Cardiac septum (tissue), 1 donor: ENCODE results near the gene SUSD3. TPM values are rescaled to one million over a fixed set of nuclear protein-coding genes. Genes with fewer than 3 reads are reported as not detected.
"Not testable (repeated sequence)": the region's sequence is repeated elsewhere in the genome, so short reads cannot be mapped to it uniquely, and the experiment has no call there.

Experiments
- DNase-seq: peaks from one replicate; pipeline ENCODE4 v3.0.0-alpha.2; 2020; ENCODE audit warnings: low spot score
- intact Hi-C: fragments of 100-400 bp; cut with DNase I; formaldehyde crosslinking; loops from one replicate; pipeline ENCODE4 v1.14.0; 2022
- total RNA-seq: library from RNA; stranded (reverse); fragmentation: NEBNext Ultra II Directional; extraction: Animal tissue kit (Norgen Biotek cat#: 25700); gene quantifications from one replicate; pipeline ENCODE4 v1.2.1, GENCODE V29; 2021
- donor health status: DM: no; HTN: no; CAD: no.

The SUSD3 gene
- total RNA-seq, 1 donor from 2014 or later, result 1.1 TPM

DNA sequence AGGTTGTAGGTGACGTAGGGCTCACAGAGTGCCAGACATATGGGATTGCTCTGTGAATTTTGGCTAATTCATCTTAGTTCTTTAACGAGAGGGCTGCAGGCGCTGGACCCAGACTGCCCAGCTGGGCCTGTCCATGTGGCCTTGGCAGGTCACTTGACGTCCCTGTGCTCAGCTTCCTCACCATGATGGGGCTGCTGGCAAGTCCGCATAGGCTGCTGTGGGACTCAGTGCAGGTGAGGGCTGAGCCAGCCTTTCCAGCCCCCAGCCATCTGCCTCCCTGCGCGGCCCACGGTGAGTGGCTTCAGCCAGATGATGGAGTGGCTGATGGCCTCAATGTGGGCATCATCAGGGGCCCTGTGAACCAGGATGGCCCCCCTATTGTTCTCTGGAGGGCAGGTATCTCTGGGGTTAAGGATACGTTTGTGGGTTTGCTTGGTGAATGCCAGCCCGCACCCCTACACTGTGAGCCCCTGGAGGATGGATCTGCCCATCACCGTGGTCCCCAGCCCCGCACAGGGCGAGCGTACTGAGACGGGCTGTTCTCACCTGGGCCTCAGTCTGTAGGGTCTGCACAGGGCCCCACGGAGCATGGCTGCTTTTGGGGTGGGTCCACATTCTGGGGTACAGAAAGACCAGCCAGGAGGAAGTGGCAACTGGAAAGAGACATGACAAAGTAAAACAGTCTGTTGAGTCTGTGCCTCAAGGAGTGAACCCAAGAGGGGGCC, 41.2 kb downstream of the SUSD3 start:
- DNase-seq, result peak; percentile 69
- intact Hi-C loops, result loop anchor here (5.0 to 10.0 kb wide), 2 partner anchors 33 to 475 kb away; partner anchors contain the start of genes NINJ1 and PHF2

- peak; percentile 54 for DNase-seq
- intact Hi-C loops, result no loop called here
Measured at GRCh38 chr9:93100276-93100636, 41.8 kb downstream of the SUSD3 start.

GRCh38 chr9:93101086-93101485, 42.6 kb downstream of the SUSD3 start:
- DNase-seq, result peak; percentile 29
- intact Hi-C loops, result not testable (repeated sequence)

DNA sequence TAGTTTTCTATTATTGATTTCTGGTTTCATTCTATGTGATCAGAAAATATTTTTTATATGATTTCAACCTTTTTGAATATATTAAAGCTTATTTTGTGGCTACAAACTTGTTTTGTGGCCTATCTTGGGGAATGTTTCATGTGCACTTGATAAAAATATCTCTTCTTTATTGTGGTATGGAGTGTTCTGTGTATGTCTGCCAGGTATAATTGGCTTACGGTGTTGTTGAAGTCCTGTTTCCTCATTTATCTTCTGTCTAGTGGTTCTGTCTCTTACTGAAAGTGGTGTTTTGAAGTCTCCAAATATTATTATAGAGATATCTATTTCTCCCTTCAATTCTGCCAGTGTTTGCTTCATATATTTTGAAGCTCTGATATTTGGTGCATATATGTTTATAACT, 47.1 kb downstream of the SUSD3 start:
- intact Hi-C loops, result loop anchor here (5.0 kb wide), 2 partner anchors 37 to 197 kb away; no protein-coding TSS in a partner anchor
- DNase-seq, result no peak

DNA sequence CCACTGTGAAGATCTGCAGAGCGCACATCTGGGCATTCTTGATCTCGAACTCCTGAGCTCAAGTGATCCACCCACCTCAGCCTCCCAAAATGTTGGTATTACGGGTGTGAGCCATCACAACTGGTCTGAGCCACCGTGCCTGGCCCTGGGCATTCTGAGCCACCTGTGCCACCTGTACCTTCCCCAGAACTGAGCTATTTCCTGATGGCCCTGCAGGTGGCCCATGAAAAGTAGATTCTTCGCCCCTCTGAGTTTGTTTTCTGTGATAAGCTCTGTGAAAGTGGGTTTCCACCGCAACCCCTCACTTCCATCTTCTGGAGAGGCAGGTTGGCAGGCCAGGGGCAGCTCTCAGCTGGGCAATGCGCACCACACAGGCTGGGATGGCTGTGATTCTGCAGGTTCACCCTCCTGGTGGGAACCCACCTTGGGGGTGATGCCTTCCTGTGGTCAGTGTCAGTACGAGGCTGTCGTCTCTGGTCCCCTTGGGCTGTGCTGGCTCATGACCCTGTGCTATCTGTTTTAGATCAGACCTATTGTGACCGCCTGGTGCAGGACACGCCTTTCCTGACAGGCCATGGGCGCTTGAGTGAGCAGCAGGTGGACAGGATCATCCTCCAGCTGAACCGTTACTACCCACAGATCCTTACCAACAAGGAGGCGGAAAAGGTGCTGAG, 48.8 kb downstream of the SUSD3 start:
- peak; percentile 66 for DNase-seq

DNA sequence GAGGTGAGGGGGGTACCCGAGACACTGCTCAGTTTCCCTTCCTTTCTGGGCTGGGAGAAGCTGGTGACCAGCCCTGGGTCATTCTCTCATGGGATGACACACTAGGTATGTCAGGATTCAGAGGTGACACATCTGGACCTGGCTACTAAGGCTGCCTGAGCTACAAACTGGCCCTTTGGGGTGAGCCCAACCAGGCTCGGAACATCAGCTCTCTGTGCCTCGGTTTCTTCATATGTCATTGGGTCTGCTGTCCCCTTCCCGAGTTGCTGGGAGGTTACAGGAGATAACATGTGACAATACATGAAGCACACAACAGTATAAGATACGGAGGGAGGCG, 49.3 kb downstream of the SUSD3 start:
- intact Hi-C loops, result loop anchor here (5.0 kb wide), 2 partner anchors 35 to 195 kb away; no protein-coding TSS in a partner anchor
- DNase-seq, result no peak

More for the DNA sequence above, 48.8 kb downstream of the SUSD3 start:
- intact Hi-C loops, result loop anchor here (5.0 kb wide), 2 partner anchors 35 to 195 kb away; no protein-coding TSS in a partner anchor

DNA sequence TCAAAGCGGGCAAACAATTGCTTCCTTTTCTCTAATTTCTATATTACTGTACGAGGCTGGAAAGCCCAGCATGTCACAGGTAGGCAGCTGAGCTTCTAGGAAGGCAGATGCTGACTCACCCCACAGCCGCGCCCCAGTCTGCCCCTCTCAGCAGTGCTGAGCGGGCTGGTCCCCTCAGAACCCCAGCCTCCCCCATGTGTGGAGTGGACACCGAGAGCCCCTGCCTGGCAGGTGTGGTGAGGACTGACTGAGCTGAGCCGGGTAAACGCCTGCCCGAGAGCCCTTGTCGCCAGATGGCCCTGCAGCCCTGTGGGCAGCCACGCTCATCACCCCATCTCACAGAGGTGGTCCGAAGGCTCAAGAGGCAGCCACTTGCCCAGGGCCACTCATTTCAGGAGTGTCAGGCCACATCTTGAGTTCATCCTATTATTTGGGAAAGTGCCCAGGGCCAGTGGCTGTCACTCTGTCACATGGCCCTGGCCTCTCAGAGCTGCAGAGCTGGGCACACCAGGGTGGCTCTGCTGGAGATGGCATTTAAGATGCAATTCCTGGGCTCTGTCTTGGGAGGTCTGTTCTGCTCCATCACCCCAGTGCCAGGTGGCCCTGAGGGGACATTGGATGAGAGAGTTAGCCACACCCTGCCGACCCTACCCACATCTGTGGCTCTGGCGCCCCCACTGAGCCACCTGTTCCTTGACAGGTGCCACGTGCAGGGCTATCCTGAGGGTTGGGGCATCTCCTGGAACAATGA, 50.0 kb downstream of the SUSD3 start:
- intact Hi-C loops, result loop anchor here (5.0 kb wide), 2 partner anchors 34 to 194 kb away; no protein-coding TSS in a partner anchor
- peak; percentile 63 for DNase-seq

DNA sequence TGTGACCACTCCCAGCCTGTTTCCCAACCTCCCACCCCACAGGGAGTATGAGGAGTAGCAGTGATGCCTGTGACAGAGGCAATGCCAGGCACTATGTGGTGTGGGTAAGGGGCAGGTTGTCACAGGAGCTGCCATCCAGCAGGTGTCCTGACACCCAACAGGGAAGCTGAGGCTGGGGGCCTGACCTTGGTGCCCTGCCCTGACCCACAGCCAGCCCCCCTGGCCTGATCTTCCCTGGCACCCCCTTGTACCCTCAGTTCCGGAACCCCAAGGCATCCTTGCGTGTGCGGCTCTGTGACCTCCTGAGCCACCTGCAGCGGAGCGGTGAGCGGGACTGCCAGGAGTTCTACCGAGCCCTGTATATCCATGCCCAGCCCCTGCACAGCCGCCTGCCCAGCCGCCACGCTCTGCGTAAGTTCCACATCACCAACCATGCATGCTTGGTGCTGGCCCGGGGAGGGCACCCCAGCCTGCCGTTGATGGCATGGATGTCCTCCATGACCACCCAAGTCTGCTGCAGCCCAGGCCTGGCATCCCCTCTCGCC, 51.9 kb downstream of the SUSD3 start:
- intact Hi-C loops, result no loop called here
- peak; percentile 68 for DNase-seq

DNA sequence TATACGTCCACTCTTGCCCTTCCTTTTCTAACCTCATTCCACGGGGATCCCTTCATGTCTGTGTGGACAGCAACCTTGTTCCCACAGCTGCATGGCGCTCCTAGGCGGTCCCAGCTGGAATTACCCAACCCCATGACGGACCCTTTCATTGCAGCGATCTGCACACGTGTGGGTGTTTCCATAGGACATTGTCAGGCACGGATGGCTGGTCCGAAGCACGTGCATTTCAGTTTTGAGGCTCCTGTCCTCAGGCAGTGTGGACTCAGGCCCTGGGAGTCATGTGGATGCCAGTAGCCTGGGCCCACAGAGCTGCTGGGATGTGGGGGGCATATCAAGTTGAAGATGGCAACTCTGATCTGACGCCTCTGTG, 52.5 kb downstream of the SUSD3 start:
- DNase-seq, result no peak
- intact Hi-C loops, result no loop called here

DNA sequence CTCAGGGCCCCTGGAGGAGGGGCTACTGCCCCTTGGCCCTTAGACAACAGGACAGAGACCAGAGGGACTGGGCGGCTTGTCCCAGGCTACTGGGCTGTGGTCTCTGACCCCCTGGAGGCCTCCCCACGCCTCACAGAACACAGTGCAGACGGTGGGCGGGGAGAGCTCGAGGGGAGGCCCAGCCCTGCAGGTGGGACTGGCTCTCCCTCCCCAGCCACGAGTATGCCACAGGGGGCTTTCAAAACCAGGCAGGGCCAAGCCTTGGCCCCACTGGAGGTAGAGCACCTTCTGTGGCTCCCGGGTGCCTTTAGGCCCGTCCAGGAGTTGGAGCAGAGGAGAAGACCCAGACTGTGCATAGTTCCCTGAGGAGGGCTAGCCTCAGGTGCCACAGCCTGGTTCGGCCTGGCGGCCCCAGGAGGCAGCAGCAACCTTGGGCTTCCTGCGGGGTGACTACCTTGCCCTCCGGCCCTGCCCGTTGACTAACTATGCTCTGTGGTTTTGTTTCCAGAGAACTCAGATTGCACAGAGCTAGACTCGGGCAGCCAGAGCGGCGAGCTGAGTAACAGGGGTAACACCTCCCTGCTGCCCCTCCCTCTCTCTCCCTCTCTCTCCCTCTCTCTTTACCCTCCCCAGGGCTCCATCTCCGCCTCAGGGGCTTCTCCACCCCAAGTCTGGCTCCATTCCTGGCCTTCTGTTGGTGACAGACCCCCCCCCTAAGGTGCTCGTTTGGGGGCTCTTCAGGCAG, 53.0 kb downstream of the SUSD3 start:
- DNase-seq, result peak; percentile 87
- intact Hi-C loops, result no loop called here

DNA sequence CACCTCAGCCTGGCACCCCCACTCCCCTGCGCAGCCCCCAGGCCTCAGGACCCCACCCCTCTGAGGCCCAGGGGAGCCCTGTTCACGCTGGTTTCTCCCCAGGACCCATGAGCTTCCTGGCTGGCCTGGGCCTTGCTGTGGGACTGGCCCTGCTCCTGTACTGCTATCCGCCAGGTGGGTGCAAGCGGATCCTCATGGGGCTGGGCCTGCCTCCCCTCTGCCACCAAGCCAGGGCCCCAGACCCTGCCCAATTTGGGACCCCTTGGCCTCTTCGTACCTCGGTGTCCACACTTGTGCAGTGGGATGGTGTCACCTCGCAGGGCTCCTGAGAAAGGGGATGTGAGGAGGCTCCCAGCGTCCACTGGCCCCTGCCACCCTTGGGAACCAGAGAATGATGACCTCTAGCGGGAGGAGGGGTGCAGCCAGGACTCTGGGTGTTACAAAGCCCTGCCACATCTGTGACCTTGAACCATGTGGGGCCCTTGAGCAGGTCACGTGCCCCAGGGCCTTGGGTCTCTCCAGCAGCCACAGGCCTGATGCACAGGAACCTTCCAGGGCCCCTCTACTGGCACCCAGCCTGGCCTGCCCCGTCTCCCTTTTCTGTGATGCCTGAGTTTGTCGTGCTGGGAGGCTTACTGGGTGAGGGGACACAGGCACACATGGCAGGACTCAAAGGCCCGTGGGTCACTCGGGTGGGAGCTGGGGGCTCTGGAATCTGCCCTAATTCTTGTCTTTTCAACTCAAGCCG, 53.8 kb downstream of the SUSD3 start:
- intact Hi-C loops, result no loop called here

GRCh38 chr9:93112864-93113389, 54.4 kb downstream of the SUSD3 start:
- DNase-seq, result no peak
- intact Hi-C loops, result no loop called here

More for the DNA sequence above, 53.8 kb downstream of the SUSD3 start:
- peak; percentile 82 for DNase-seq

DNA sequence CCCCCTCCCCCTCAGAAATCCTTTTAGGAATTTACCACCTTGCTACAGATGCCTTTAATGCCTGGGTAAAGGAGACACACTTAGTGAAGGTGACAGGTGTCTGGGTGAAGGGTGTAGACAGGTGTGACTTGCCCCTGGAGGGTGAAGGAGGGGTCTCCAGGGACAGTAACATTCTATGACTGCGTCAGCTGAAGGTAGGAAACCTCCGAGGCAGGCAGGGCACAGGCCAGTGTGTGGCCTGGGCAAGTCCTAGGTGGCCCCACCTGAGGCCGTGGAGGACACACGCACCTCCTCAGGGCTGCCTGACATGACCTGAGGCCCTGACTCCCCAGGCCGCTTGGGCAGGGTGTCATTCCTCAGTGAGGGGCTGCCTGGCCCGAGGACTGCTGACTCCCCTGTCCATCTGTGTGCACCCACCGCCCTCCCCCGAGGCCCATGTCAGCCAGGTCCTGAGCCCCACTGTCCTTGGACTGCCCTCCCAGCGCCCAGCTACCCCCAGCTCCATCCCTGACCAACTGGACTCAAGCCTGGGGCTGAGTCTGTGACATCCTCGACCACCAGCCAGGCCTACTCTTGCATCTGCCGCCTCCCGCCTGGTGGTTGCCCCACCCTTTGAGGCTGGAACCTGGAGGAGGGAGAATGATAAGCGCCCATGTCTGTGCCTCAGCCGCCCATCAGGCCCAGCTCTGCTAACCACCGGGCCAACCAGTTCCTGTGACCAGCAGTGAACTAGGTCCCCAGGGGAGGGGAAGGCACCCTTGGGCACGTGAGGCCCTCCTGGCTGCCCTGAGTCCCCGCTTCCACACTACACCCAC, 55.9 kb downstream of the SUSD3 start:
- DNase-seq, result peak; percentile 72
- intact Hi-C loops, result no loop called here

DNA sequence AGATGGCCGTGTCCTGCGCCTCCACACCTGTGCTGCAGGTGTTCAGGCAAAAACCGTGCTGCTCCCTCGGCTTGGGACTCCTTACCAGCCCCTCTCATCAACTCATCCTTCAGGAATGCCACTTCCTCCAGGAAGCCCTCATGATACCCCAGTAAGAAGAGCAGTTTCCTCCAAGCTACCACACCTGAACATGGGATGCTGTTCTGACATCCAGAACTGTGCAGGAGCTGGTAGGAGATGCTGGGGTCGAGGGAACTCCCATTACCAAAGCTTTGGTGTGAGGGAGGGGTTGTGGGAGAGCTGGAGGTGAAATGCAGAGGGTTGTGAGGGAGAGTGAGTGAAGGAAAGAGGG, 56.5 kb downstream of the SUSD3 start:
- intact Hi-C loops, result no loop called here
- no peak for DNase-seq

DNA sequence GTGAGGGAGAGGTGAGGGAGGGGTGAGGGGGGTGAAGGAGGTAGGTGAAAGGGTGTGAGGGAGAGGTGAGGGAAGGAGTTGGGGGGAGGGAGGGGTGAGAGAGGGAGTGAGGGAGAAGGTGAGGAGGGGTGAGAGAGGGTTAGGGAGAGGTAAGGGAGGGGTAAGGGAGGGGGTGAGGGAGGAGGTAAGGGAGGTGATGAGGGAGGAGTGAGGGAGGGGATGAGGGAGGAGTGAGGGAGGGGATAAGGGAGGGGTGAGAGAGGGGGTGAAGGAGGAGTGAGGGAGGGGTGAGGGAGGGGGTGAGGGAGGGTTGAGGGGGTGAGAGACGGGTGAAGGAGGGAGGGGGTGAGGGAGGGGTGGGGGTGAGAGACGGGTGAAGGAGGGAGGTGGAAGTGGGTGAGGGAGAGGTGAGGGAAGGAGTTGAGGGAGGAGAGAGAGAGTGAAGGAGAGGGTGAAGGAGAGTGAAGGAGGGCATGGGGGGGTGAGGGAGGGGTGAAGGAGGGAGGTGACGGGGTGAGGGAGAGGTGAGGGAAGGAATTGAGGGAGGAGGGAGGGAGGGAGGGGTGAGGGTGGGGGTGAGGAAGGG, 57.1 kb downstream of the SUSD3 start:
- no peak for DNase-seq
- intact Hi-C loops, result no loop called here

- DNase-seq, result peak; percentile 93
- intact Hi-C loops, result no loop called here
Measured at GRCh38 chr9:93116072-93116961, 57.8 kb downstream of the SUSD3 start.
